Fibroblast of mammary gland (primary cell): ENCODE results near the gene SVIL.
"Not testable (repeated sequence)": the region's sequence is repeated elsewhere in the genome, so short reads cannot be mapped to it uniquely, and the experiment has no call there.

Experiments used
- DNase-seq: peaks from one replicate; pipeline ENCODE4 v3.0.0-alpha.2; 2010; ENCODE audit warnings: low read depth
- H3K4me3 ChIP-seq: 2 replicates; pipeline ENCODE4 v1.5.1; 2011; ENCODE audit warnings: low read depth, mild to moderate bottlenecking, low read length, moderate library complexity; ENCODE audit not compliant: control insufficient read depth
- CTCF ChIP-seq: conservative IDR thresholded peaks from 2 replicates; pipeline ENCODE4 v1.5.1; 2011; ENCODE audit warnings: low read depth, low read length, inconsistent platforms; ENCODE audit not compliant: control insufficient read depth, insufficient read depth

Gene SVIL

GRCh38 chr10:29559996-29560395 is 74.8 kb downstream of the SVIL start:
- no peak for TF ChIP-seq CTCF

GRCh38 chr10:29557665-29558064 is 77.1 kb downstream of the SVIL start:
- TF ChIP-seq CTCF: no peak
- no peak overlapping the region for H3K4me3 ChIP-seq
- DNase-seq: no peak

More at GRCh38 chr10:29559996-29560395, 74.8 kb downstream of the SVIL start:
- H3K4me3 ChIP-seq: no peak overlapping the region
- no peak for DNase-seq

- TF ChIP-seq CTCF: no peak
- DNase-seq: peak; percentile 84
- no peak overlapping the region for H3K4me3 ChIP-seq
These were observed 78.9 kb downstream of the SVIL start for GRCh38 chr10:29555746-29556481.

- H3K4me3 ChIP-seq: no peak overlapping the region
- TF ChIP-seq CTCF: no peak
- DNase-seq: peak; percentile 59
These were observed 79.6 kb downstream of the SVIL start for GRCh38 chr10:29555091-29555745.

GRCh38 chr10:29554660-29555059 is 80.1 kb downstream of the SVIL start:
- peak; percentile 70 for DNase-seq
- H3K4me3 ChIP-seq: no peak overlapping the region
- peak; percentile 32 for TF ChIP-seq CTCF

- no peak for TF ChIP-seq CTCF
- no peak overlapping the region for H3K4me3 ChIP-seq
- no peak for DNase-seq
These were observed 81.1 kb downstream of the SVIL start for GRCh38 chr10:29553544-29554250.

GRCh38 chr10:29553116-29553515 is 81.7 kb downstream of the SVIL start:
- not testable (repeated sequence) for H3K4me3 ChIP-seq, DNase-seq

GRCh38 chr10:29549493-29549892 is 85.3 kb downstream of the SVIL start:
- not testable (repeated sequence) for H3K4me3 ChIP-seq, DNase-seq
